ENCODE data around the gene COL11A2. TPM values are rescaled to one million over a fixed set of nuclear protein-coding genes. Genes with fewer than 3 reads are reported as not detected.

The COL11A2 gene
- total and polyA plus RNA-seq, 2 experiments from 2014 or later = 1.6 to 2.7 TPM

DNA sequence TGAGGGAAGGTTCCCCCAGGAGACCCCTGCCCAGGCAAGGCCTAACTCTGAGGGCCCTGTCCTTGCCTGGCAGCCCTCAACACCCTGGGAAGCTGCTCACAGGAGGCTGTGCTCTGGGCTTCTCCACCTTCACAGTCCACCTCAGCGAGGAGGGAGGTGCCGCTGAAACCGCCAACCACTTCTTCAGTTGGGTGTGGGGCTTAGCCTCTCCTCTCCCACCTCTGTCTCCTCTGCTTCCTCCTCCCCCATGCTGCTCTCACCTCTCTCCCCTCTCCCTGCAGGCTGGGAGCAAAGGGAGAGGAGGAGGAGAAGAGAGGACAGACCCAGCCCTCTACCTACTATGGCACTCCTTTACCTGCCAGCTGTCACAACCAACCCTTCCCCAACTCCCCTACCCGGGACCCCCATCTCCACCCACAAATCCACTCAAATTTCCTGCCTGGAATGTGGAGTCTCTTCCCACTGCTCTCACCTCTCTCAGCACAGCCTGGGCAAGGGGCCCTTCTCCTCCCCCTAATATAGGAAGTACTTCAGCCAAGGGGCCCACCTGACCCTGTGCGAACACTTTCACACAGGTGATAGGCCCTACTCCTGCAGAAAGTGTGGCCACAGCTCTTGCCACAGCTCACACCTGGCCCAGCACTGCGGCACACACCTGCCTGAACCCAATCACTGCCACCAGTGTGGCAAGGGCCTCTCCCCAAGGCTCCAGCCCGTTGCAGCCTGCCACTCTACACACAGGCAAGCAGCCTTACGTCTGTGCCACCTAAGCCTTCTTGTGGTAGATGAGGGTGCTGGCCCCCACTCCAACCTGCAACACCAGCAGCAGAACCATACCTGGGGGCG lies 23.2 kb upstream of the COL11A2 start:
- no peak overlapping the region for H3K4me3 ChIP-seq
- no peaks in the 10 kb centered on the region for H3K36me3 ChIP-seq (ENCODE audit: insufficient read depth)

More for the DNA sequence above, 23.2 kb upstream of the COL11A2 start:
- H3K36me3 Mint-ChIP-seq (ENCODE audit: low read depth) = peaks cover 2% of the 10 kb centered on the region
- peak overlapping the region; percentile 15; the same call in 1 of the 3 replicates for H3K4me3 Mint-ChIP-seq
- no peak overlapping the region for H3K27ac Mint-ChIP-seq
- DNase-seq (ENCODE audit: low spot score) = no peak
- Histone ChIP-seq H3F3A (replicated peaks; ENCODE audit: low read depth) (peaks cover 7% of the 10 kb centered on the region; the same call in 1 of the 2 replicates), H3K27ac (ENCODE audit: low read depth) (no peak overlapping the region), H3K9me2 (ENCODE audit: insufficient read depth) (no peaks in the 10 kb centered on the region), H3K4me1 (ENCODE audit: insufficient read depth) (peaks cover 38% of the 10 kb centered on the region), H2AFZ (no peak overlapping the region), H3K79me2 (replicated peaks; ENCODE audit: insufficient read depth) (no peaks in the 10 kb centered on the region), H3K4me2 (no peak overlapping the region), H4K20me1 (replicated peaks; ENCODE audit: insufficient read depth) (peaks cover 14% of the 10 kb centered on the region), H3K27me3 (ENCODE audit: insufficient read depth) (peaks cover 98% of the 10 kb centered on the region)
- H3K4me1 Mint-ChIP-seq = peaks cover 31% of the 10 kb centered on the region
- H3K9me3 Mint-ChIP-seq = peaks cover 3% of the 10 kb centered on the region; the same call in 1 of the 3 replicates
- TF ChIP-seq ZNF331 (CRISPR knock-in tag; IDR thresholded peaks at IDR 0.05; ENCODE audit: low read depth) (no peak), CREB1 (CRISPR knock-in tag; IDR thresholded peaks at IDR 0.05; ENCODE audit: low read depth) (no peak), ZNF114 (CRISPR knock-in tag; IDR thresholded peaks at IDR 0.05) (no peak), POLR2AphosphoS5 (IDR thresholded peaks at IDR 0.05; ENCODE audit: low read depth) (no peak), STAT1 (IDR thresholded peaks at IDR 0.05; ENCODE audit: unreplicated experiment) (no peak), EZH2 (IDR thresholded peaks at IDR 0.05; ENCODE audit: low read depth, unreplicated experiment) (no peak), EZH2phosphoT487 (IDR thresholded peaks at IDR 0.05; ENCODE audit: unreplicated experiment) (no peak)
- TF ChIP-seq, protein P1, sequence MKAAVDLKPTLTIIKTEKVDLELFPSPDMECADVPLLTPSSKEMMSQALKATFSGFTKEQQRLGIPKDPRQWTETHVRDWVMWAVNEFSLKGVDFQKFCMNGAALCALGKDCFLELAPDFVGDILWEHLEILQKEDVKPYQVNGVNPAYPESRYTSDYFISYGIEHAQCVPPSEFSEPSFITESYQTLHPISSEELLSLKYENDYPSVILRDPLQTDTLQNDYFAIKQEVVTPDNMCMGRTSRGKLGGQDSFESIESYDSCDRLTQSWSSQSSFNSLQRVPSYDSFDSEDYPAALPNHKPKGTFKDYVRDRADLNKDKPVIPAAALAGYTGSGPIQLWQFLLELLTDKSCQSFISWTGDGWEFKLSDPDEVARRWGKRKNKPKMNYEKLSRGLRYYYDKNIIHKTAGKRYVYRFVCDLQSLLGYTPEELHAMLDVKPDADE (IDR thresholded peaks at IDR 0.05) = no peak
- TF ChIP-seq, protein P2, sequence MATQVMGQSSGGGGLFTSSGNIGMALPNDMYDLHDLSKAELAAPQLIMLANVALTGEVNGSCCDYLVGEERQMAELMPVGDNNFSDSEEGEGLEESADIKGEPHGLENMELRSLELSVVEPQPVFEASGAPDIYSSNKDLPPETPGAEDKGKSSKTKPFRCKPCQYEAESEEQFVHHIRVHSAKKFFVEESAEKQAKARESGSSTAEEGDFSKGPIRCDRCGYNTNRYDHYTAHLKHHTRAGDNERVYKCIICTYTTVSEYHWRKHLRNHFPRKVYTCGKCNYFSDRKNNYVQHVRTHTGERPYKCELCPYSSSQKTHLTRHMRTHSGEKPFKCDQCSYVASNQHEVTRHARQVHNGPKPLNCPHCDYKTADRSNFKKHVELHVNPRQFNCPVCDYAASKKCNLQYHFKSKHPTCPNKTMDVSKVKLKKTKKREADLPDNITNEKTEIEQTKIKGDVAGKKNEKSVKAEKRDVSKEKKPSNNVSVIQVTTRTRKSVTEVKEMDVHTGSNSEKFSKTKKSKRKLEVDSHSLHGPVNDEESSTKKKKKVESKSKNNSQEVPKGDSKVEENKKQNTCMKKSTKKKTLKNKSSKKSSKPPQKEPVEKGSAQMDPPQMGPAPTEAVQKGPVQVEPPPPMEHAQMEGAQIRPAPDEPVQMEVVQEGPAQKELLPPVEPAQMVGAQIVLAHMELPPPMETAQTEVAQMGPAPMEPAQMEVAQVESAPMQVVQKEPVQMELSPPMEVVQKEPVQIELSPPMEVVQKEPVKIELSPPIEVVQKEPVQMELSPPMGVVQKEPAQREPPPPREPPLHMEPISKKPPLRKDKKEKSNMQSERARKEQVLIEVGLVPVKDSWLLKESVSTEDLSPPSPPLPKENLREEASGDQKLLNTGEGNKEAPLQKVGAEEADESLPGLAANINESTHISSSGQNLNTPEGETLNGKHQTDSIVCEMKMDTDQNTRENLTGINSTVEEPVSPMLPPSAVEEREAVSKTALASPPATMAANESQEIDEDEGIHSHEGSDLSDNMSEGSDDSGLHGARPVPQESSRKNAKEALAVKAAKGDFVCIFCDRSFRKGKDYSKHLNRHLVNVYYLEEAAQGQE (IDR thresholded peaks at IDR 0.05; ENCODE audit: unreplicated experiment) = no peak
- TF ChIP-seq, protein P3, sequence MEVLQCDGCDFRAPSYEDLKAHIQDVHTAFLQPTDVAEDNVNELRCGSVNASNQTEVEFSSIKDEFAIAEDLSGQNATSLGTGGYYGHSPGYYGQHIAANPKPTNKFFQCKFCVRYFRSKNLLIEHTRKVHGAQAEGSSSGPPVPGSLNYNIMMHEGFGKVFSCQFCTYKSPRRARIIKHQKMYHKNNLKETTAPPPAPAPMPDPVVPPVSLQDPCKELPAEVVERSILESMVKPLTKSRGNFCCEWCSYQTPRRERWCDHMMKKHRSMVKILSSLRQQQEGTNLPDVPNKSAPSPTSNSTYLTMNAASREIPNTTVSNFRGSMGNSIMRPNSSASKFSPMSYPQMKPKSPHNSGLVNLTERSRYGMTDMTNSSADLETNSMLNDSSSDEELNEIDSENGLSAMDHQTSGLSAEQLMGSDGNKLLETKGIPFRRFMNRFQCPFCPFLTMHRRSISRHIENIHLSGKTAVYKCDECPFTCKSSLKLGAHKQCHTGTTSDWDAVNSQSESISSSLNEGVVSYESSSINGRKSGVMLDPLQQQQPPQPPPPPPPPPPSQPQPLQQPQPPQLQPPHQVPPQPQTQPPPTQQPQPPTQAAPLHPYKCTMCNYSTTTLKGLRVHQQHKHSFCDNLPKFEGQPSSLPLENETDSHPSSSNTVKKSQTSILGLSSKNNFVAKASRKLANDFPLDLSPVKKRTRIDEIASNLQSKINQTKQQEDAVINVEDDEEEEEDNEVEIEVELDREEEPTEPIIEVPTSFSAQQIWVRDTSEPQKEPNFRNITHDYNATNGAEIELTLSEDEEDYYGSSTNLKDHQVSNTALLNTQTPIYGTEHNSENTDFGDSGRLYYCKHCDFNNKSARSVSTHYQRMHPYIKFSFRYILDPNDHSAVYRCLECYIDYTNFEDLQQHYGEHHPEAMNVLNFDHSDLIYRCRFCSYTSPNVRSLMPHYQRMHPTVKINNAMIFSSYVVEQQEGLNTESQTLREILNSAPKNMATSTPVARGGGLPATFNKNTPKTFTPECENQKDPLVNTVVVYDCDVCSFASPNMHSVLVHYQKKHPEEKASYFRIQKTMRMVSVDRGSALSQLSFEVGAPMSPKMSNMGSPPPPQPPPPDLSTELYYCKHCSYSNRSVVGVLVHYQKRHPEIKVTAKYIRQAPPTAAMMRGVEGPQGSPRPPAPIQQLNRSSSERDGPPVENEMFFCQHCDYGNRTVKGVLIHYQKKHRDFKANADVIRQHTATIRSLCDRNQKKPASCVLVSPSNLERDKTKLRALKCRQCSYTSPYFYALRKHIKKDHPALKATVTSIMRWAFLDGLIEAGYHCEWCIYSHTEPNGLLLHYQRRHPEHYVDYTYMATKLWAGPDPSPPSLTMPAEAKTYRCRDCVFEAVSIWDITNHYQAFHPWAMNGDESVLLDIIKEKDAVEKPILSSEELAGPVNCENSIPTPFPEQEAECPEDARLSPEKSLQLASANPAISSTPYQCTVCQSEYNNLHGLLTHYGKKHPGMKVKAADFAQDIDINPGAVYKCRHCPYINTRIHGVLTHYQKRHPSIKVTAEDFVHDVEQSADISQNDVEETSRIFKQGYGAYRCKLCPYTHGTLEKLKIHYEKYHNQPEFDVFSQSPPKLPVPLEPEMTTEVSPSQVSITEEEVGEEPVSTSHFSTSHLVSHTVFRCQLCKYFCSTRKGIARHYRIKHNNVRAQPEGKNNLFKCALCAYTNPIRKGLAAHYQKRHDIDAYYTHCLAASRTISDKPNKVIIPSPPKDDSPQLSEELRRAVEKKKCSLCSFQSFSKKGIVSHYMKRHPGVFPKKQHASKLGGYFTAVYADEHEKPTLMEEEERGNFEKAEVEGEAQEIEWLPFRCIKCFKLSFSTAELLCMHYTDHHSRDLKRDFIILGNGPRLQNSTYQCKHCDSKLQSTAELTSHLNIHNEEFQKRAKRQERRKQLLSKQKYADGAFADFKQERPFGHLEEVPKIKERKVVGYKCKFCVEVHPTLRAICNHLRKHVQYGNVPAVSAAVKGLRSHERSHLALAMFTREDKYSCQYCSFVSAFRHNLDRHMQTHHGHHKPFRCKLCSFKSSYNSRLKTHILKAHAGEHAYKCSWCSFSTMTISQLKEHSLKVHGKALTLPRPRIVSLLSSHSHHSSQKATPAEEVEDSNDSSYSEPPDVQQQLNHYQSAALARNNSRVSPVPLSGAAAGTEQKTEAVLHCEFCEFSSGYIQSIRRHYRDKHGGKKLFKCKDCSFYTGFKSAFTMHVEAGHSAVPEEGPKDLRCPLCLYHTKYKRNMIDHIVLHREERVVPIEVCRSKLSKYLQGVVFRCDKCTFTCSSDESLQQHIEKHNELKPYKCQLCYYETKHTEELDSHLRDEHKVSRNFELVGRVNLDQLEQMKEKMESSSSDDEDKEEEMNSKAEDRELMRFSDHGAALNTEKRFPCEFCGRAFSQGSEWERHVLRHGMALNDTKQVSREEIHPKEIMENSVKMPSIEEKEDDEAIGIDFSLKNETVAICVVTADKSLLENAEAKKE (CRISPR knock-in tag; IDR thresholded peaks at IDR 0.05) = no peak
- peaks cover 80% of the 10 kb centered on the region for H3K27me3 Mint-ChIP-seq (ENCODE audit: insufficient read depth, low read depth, poor library complexity)
- no peak for ATAC-seq

Data from GM23338 (cell line).